GM12874 (cell line): ENCODE data around the gene RGS4.

ENCODE experiments used
- CTCF ChIP-seq: IDR thresholded peaks from 2 replicates; pipeline ENCODE4 v1.5.1; 2011; ENCODE audit warnings: low read depth, mild to moderate bottlenecking, control low read depth, low read length, moderate library complexity; ENCODE audit not compliant: insufficient read depth

The RGS4 gene

GRCh38 chr1:163076044-163076443, 6.9 kb downstream of the RGS4 start:
- no peak for TF ChIP-seq CTCF

GRCh38 chr1:163076446-163076845, 7.3 kb downstream of the RGS4 start:
- no peak for TF ChIP-seq CTCF

GRCh38 chr1:163076981-163077761, 8.0 kb downstream of the RGS4 start:
- no peak for TF ChIP-seq CTCF

- no peak for TF ChIP-seq CTCF
Observed at GRCh38 chr1:163082971-163083370, 13.8 kb downstream of the RGS4 start.

GRCh38 chr1:163083690-163084089, 14.5 kb downstream of the RGS4 start:
- TF ChIP-seq CTCF: no peak

GRCh38 chr1:163084330-163084729, 15.2 kb downstream of the RGS4 start:
- no peak for TF ChIP-seq CTCF

GRCh38 chr1:163085041-163085903, 16.1 kb downstream of the RGS4 start:
- TF ChIP-seq CTCF: no peak
